Stimulated activated effector memory CD8-positive, alpha-beta T cell treated with anti-CD3 and anti-CD28 coated beads, Interleukin-12 subunit alpha, Interleukin-12 subunit beta, amount 100 ng/mL, for 72 hours (primary cell): Measurements from ENCODE around the gene AQP3.
"Not testable (repeated sequence)": the region's sequence is repeated elsewhere in the genome, so short reads cannot be mapped to it uniquely, and the experiment has no call there.

Experiments used
- ATAC-seq: fragments of 150-1000 bp; cut with Tn5 transposase; 2 replicates; pipeline ENCODE4 v1.10.0; 2021
- DNase-seq, 2 donors: peaks; one replicate each; pipeline ENCODE4 v3.0.0; 2021 to 2022; ENCODE audit warnings: low spot score in 2 of 2
- H3K27ac Mint-ChIP-seq: one replicate; pipeline ENCODE4 v1.8.0; 2022; ENCODE audit warnings: mild to moderate bottlenecking, mixed read lengths
- H3K36me3 Mint-ChIP-seq: one replicate; pipeline ENCODE4 v1.8.0; 2022; ENCODE audit warnings: mild to moderate bottlenecking, mixed read lengths
- H3K4me1 Mint-ChIP-seq: one replicate; pipeline ENCODE4 v1.8.0; 2022; ENCODE audit warnings: mixed read lengths
- H3K4me3 Mint-ChIP-seq: one replicate; pipeline ENCODE4 v1.8.0; 2022; ENCODE audit warnings: mild to moderate bottlenecking, mixed read lengths
- H3K9me3 Mint-ChIP-seq: one replicate; pipeline ENCODE4 v1.8.0; 2022; ENCODE audit warnings: mixed read lengths

Gene AQP3

GRCh38 chr9:33418090-33418489 is 29.3 kb downstream of the AQP3 start:
- DNase-seq (no peak), ATAC-seq (no peak)
- peaks cover 57% of the 10 kb centered on the region for H3K4me1 Mint-ChIP-seq
- no peaks in the 10 kb centered on the region for H3K9me3 Mint-ChIP-seq
- H3K36me3 Mint-ChIP-seq = no peaks in the 10 kb centered on the region
- H3K4me3 Mint-ChIP-seq = no peak overlapping the region
- peak overlapping the region; percentile 81 for H3K27ac Mint-ChIP-seq

DNA sequence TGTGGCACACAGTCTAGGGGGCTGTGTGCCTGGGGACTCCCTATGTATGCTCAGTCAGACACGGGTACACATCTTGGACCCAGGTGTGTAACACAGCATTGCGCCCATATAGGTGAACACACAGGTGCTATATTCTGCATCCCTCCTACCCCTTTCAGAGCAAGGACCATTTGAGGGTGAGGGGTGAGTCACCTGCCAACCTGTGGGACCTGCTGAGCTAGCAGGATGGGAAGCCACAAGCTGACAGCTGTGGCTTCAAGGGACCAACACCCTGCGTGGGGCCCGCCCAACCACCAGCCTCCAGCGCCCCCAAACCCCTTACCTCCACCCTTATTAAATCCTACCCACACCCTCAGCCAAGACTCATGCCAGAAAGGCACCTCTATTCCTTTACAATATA is 30.4 kb downstream of the AQP3 start:
- DNase-seq = no peak
- Mint-ChIP-seq H3K9me3 (no peaks in the 10 kb centered on the region), H3K27ac (peak overlapping the region; percentile 81), H3K4me3 (peak overlapping the region; percentile 40), H3K36me3 (no peaks in the 10 kb centered on the region), H3K4me1 (peaks cover 57% of the 10 kb centered on the region)
- peak; percentile 40 for ATAC-seq

DNA sequence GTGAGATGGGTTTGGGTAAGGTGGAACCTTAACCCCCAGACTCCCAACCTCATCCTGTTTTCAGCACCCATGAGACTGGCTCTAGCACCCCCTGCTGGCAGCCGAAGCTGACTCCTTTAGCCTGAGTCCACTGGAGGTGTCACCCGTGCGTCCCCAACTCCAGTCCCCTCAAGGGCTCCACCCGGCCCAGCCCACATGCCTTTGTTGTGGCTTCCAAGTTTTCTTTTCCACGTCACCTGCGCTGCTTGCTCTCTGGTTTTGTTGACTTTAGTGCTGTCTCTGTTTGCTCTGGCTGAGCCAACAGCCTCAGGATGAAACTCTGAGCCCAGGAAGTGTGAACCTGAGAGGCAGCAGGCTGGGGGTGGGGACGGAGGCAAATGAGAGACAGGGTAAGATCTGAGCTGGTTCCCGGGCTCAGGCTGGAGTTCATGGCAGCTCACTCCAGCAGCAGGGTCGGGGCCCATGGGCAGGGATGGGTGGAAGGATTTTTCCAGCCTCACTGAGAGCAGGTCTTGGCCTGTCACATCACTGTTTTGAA is 31.8 kb downstream of the AQP3 start:
- H3K4me3 Mint-ChIP-seq = peak overlapping the region; percentile 40
- peak; percentile 93 for ATAC-seq
- DNase-seq = peak; percentile 75 to 93
- peaks cover 56% of the 10 kb centered on the region for H3K4me1 Mint-ChIP-seq
- H3K9me3 Mint-ChIP-seq = no peaks in the 10 kb centered on the region
- H3K27ac Mint-ChIP-seq = peak overlapping the region; percentile 81
- H3K36me3 Mint-ChIP-seq = no peaks in the 10 kb centered on the region

- H3K9me3 Mint-ChIP-seq = no peaks in the 10 kb centered on the region
- ATAC-seq = no peak
- DNase-seq = no peak
- peaks cover 51% of the 10 kb centered on the region for H3K4me1 Mint-ChIP-seq
- H3K36me3 Mint-ChIP-seq = no peaks in the 10 kb centered on the region
- peak overlapping the region; percentile 40 for H3K4me3 Mint-ChIP-seq
- peak overlapping the region; percentile 81 for H3K27ac Mint-ChIP-seq
These were observed 32.4 kb downstream of the AQP3 start for GRCh38 chr9:33414889-33415500.

DNA sequence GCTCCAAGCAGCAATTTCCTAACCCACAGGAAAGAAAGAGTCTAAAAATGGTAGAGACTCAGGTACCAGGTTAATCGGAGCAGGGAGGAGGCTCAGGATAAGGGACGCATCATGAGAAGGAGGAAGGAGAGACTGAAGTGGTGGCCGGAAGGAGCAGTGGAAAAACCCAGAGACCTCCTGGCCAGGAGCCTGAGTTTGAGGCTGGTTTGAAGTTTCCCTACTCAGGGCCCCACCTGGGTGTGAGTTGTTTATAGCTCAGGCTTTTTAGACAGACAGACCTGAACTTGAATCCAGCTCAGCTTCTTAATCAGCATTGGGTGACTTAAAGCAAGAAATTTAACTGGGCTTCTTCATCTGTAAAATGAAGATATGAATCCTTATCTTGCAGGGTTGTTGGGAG is 33.1 kb downstream of the AQP3 start:
- ATAC-seq (no peak), DNase-seq (no peak)
- no peaks in the 10 kb centered on the region for H3K9me3 Mint-ChIP-seq
- H3K27ac Mint-ChIP-seq = peak overlapping the region; percentile 81
- H3K4me1 Mint-ChIP-seq = peaks cover 43% of the 10 kb centered on the region
- H3K36me3 Mint-ChIP-seq = no peaks in the 10 kb centered on the region
- H3K4me3 Mint-ChIP-seq = no peak overlapping the region

GRCh38 chr9:33408087-33408486 is 39.3 kb downstream of the AQP3 start:
- H3K36me3 Mint-ChIP-seq = peaks cover 6% of the 10 kb centered on the region
- no peak overlapping the region for H3K27ac Mint-ChIP-seq
- H3K4me1 Mint-ChIP-seq = peaks cover 7% of the 10 kb centered on the region
- peak; percentile 43 for ATAC-seq
- DNase-seq = no peak
- H3K9me3 Mint-ChIP-seq = no peaks in the 10 kb centered on the region
- no peak overlapping the region for H3K4me3 Mint-ChIP-seq

DNA sequence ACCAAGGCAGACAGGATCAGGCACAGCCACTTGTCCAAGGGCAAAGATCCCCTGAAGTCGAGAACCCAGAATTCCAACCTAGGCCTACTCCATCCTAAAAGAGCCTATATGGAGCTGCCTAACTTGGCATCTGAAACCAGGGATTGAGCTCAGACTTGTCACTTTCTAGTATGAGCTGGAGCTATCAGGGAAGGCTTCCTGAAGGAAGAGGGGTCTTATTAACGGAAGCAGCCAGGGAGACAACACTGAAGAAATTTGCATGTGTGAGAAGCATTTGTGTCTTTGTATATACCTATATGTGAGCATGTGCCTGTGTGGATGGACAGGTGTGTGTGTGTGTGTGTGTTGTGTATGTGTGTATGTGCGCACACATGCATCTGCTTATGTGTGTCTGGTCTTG is 40.3 kb downstream of the AQP3 start:
- Mint-ChIP-seq H3K27ac (peak overlapping the region; percentile 34), H3K36me3 (peaks cover 6% of the 10 kb centered on the region), H3K4me1 (peaks cover 7% of the 10 kb centered on the region), H3K9me3 (no peaks in the 10 kb centered on the region), H3K4me3 (no peak overlapping the region)
- ATAC-seq (no peak), DNase-seq (no peak)

DNA sequence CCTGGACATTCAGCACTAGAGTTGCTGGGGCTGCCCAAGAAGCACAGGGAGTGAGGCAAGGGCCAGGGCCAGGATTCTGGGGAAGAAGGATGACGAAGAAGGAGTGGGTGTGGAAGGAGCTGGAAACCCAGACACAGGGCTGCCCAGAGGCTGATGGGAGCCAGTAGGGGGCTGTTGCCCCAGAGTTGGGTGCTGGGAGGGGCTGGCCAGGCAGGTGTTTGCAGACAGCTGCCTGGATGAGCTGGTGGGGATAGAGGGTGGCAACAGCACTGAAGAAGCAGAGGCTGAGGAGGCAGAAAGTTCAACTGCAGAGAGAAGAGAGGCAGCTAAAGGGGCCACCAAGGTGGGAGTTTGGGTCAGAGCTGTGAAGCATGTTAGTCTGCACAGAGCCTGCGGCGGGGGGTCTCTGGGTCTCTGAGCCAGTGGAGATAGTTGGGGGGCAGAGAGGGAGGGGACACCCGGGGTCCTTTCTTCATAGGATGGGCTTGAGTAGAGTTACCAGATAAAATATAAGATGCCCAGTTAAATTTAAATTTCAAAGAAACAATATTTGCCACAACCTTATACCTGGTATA is 42.5 kb downstream of the AQP3 start:
- Mint-ChIP-seq H3K36me3 (peaks cover 6% of the 10 kb centered on the region), H3K4me3 (no peak overlapping the region), H3K4me1 (peaks cover 7% of the 10 kb centered on the region), H3K27ac (no peak overlapping the region), H3K9me3 (no peaks in the 10 kb centered on the region)
- ATAC-seq = peak; percentile 27
- no peak for DNase-seq

- no peak for DNase-seq
- Mint-ChIP-seq H3K27ac (no peak overlapping the region), H3K9me3 (no peaks in the 10 kb centered on the region), H3K36me3 (peaks cover 6% of the 10 kb centered on the region), H3K4me3 (no peak overlapping the region), H3K4me1 (peaks cover 7% of the 10 kb centered on the region)
- ATAC-seq = no peak
These were observed 43.2 kb downstream of the AQP3 start for GRCh38 chr9:33403941-33404787.

DNA sequence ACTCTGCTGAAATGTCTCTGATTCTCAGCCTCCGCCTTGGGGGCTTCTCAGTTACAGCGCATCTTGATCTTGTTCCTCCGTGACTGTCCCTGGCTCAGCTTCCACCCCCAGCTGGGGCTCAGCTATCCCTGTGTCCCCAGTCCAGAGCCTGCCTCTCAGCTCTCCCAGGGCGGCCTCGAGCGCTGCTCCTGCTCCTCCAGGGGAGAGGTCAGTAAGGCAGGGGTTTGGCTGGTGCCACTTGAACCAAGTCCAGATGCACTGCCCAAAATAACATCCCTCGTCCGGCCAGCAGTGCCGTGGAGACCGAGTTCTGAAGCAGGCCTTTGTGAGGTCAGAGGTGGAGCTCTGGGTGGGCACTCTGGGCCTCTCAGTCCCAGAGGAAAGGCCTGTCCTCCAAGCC is 45.0 kb downstream of the AQP3 start, which contains the start of gene AQP7:
TSS of gene AQP7 (minus strand) at position 198 of the 400 bp plus-strand sequence. CDS start 1,306 bp downstream, outside the sequence.
- H3K4me3 Mint-ChIP-seq, H3K4me1 Mint-ChIP-seq, DNase-seq, H3K36me3 Mint-ChIP-seq, H3K9me3 Mint-ChIP-seq, ATAC-seq: not testable (repeated sequence)
- H3K27ac Mint-ChIP-seq = peak within 1 kb of the TSS; percentile 58

DNA sequence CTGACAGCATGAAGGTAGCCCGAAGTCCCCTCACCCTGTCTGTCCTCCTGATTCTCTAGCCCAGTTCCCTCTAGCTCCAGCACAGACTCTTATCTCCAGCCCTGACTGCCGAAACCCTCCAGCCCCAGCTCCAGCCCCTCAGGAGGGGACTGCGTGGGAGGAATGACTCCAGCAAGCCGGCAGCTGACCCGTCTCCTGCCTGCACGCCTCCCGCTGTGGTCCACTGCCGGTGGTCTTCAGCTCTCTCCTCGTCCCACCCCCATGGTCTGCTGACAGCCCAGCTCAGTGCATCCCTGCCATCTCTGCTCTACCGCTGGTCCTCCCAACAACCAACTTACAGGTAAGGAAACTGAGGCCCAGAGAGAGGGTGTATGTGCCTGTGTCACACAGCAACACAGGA is 45.6 kb downstream of the AQP3 start:
- peak overlapping the region; percentile 58 for H3K27ac Mint-ChIP-seq
- DNase-seq = not testable (repeated sequence)

GRCh38 chr9:33399047-33399446 is 48.3 kb downstream of the AQP3 start:
- not testable (repeated sequence) for H3K9me3 Mint-ChIP-seq, DNase-seq, H3K36me3 Mint-ChIP-seq, H3K4me1 Mint-ChIP-seq, H3K4me3 Mint-ChIP-seq, H3K27ac Mint-ChIP-seq, ATAC-seq

More for the DNA sequence above, 45.6 kb downstream of the AQP3 start:
- not testable (repeated sequence) for H3K36me3 Mint-ChIP-seq, H3K4me1 Mint-ChIP-seq, H3K9me3 Mint-ChIP-seq, H3K4me3 Mint-ChIP-seq, ATAC-seq

DNA sequence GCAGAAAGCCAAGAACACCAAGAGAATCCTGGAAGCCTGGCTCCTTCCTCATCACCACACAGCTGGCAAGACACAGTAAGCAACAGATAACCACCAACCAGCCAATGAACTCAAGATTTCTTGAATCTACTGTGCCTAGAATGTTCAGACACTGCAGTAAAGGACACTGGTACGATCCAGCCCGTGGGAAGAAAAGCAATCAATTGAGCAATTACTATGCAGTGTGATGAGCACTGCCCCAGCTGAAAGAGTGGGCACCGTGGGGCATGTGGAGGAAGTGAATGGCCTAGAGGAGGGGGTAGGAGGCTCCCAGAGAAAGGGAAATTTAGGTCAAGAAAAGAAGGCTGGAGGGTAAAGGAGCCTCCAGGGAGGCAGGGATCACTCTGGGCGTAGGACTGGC is 49.6 kb downstream of the AQP3 start:
- not testable (repeated sequence) for DNase-seq

DNA sequence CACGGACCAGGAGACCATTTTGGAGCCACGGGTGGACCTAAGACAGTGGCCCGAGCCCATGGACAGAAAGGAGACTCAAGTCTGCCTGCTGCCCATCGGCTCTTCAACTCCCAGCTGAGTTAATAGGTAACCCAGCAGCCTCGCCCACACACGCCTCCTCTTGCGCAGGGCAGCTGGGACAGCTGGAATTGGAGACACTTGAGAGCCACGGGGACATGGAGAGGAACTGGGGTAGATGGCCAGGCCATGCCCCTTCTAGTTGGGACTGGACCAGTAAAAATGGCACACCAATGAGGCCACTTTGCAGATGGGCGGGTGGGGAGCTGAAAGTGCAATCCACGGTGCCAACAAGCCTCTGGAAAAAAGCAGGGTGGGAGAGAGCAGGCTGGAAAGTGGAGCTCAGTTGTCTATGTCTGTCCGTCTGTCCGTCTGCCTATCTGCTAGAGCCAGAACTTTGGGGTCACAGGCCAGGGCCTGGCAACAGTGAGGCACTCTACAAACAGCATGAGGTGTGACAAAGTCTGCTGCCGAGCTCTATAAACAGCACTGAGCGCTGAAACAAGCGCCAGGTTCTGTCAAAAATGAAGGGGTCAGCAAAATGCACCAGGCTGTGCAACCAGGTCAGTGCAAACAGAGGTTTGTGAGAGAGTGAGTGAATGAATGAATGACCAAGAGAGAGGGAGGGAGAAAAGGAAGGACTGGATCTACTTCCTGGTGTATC is 52.1 kb downstream of the AQP3 start:
- not testable (repeated sequence) for H3K4me3 Mint-ChIP-seq, H3K36me3 Mint-ChIP-seq, H3K27ac Mint-ChIP-seq, ATAC-seq, DNase-seq, H3K4me1 Mint-ChIP-seq, H3K9me3 Mint-ChIP-seq

More for the DNA sequence above, 49.6 kb downstream of the AQP3 start:
- not testable (repeated sequence) for H3K36me3 Mint-ChIP-seq, H3K4me3 Mint-ChIP-seq, H3K9me3 Mint-ChIP-seq, ATAC-seq, H3K4me1 Mint-ChIP-seq
- peak overlapping the region; percentile 30 for H3K27ac Mint-ChIP-seq

DNA sequence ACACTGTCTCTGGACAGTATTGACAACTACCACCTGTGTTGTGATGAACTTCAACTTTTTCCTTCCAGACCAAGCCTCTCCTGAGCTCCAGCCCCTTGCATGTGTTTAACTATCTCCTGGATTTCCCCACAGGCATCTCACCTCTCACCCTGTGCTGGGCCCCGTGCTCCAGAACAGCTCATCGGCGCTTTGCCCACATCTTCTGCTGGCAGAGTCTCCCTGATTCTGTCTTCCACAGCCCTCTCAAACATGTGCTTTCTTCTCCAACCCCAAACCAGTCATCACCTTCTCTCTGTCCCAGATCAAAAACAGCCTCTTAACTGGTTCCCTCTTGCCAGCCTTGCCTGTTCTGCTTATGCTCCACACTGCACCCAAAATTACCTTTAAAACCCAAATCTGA is 53.4 kb downstream of the AQP3 start:
- H3K27ac Mint-ChIP-seq, H3K9me3 Mint-ChIP-seq, ATAC-seq, H3K4me3 Mint-ChIP-seq, DNase-seq, H3K4me1 Mint-ChIP-seq, H3K36me3 Mint-ChIP-seq: not testable (repeated sequence)
